Mesenchymal stem cell (in vitro differentiated cells and primary cell): Measurements from ENCODE around the gene SLC25A15.

Experiments used
- DNase-seq: peaks from one replicate; pipeline ENCODE4 v3.0.0-alpha.2; 2013
- H2AFZ ChIP-seq: one replicate; pipeline ENCODE4 v1.6.1; 2013; ENCODE audit warnings: low read depth, mild to moderate bottlenecking, control low read depth, inconsistent platforms, low read length, moderate library complexity
- H2AK5ac ChIP-seq: 2 replicates; pipeline ENCODE4 v1.6.1; 2013; ENCODE audit warnings: low read length, moderate library complexity, mild to moderate bottlenecking, inconsistent platforms; ENCODE audit not compliant: severe bottlenecking
- H2BK120ac ChIP-seq: one replicate; pipeline ENCODE4 v1.6.1; 2013; ENCODE audit warnings: low read depth, mild to moderate bottlenecking, inconsistent platforms, low read length, moderate library complexity
- H2BK12ac ChIP-seq, 2 experiments: one replicate each; pipeline ENCODE4 v1.6.1; 2013; ENCODE audit warnings: inconsistent platforms in 2 of 2, low read length in 2 of 2, mild to moderate bottlenecking in 2 of 2, moderate library complexity in 2 of 2, control low read depth in 1 of 2
- H2BK15ac ChIP-seq: one replicate; pipeline ENCODE4 v1.6.1; 2013; ENCODE audit warnings: mild to moderate bottlenecking, low read depth, inconsistent platforms; ENCODE audit not compliant: poor library complexity, severe bottlenecking
- H2BK5ac ChIP-seq: 2 replicates; pipeline ENCODE4 v1.6.1; 2013; ENCODE audit warnings: low read depth, mild to moderate bottlenecking, low read length, control low read depth, inconsistent platforms; ENCODE audit not compliant: poor library complexity, severe bottlenecking
- H3K14ac ChIP-seq, 2 experiments: one replicate each; pipeline ENCODE4 v1.6.1; 2013; ENCODE audit warnings: inconsistent platforms in 2 of 2, low read length in 2 of 2, control low read depth in 1 of 2, mild to moderate bottlenecking in 1 of 2, moderate library complexity in 1 of 2
- H3K18ac ChIP-seq, 2 experiments: one replicate each; pipeline ENCODE4 v1.6.1; 2013; ENCODE audit warnings: inconsistent platforms in 2 of 2, low read length in 2 of 2, control low read depth in 1 of 2, low read depth in 1 of 2, mild to moderate bottlenecking in 1 of 2
- H3K23ac ChIP-seq, 2 experiments: one replicate each; pipeline ENCODE4 v1.6.1; 2013; ENCODE audit warnings: inconsistent platforms in 2 of 2, low read length in 2 of 2, mild to moderate bottlenecking in 2 of 2, moderate library complexity in 2 of 2, control low read depth in 1 of 2
- H3K27ac ChIP-seq: 2 replicates; pipeline ENCODE4 v1.5.1; 2013; ENCODE audit warnings: mild to moderate bottlenecking, moderate library complexity, low read length, control low read depth, inconsistent platforms; ENCODE audit not compliant: poor library complexity, severe bottlenecking
- H3K27me3 ChIP-seq, 2 experiments: 2 replicates each; pipeline versions ENCODE4 v1.6.1 to v1.7.0; 2013; ENCODE audit warnings: low read length in 2 of 2, mild to moderate bottlenecking in 2 of 2, moderate library complexity in 2 of 2, control low read depth in 1 of 2, inconsistent platforms in 1 of 2; ENCODE audit not compliant: control insufficient read depth in 1 of 2, insufficient read depth in 1 of 2
- H3K36me3 ChIP-seq, 2 experiments: 2 replicates each; pipeline versions ENCODE4 v1.6.1 to v1.7.0; 2013; ENCODE audit warnings: low read length in 2 of 2, control low read depth in 1 of 2, inconsistent platforms in 1 of 2, low read depth in 1 of 2, mild to moderate bottlenecking in 1 of 2; ENCODE audit not compliant: insufficient read depth in 2 of 2, control insufficient read depth in 1 of 2
- H3K4ac ChIP-seq, 2 experiments: one replicate each; pipeline ENCODE4 v1.6.1; 2013; ENCODE audit warnings: inconsistent platforms in 2 of 2, low read length in 2 of 2, mild to moderate bottlenecking in 2 of 2, moderate library complexity in 2 of 2, control low read depth in 1 of 2, low read depth in 1 of 2
- H3K4me1 ChIP-seq: 2 replicates; pipeline ENCODE4 v1.6.1; 2013; ENCODE audit warnings: low read depth, low read length, control low read depth; ENCODE audit not compliant: control insufficient read depth, insufficient read depth
- H3K4me2 ChIP-seq: 2 replicates; pipeline ENCODE4 v1.6.1; 2013; ENCODE audit warnings: low read length, mild to moderate bottlenecking, inconsistent platforms; ENCODE audit not compliant: poor library complexity, severe bottlenecking
- H3K4me3 ChIP-seq, 2 experiments: 2 replicates each; pipeline versions ENCODE4 v1.5.1 to v1.7.0; 2013; ENCODE audit warnings: low read length in 2 of 2, mild to moderate bottlenecking in 2 of 2, control low read depth in 1 of 2, low read depth in 1 of 2; ENCODE audit not compliant: insufficient read depth in 1 of 2
- H3K79me1 ChIP-seq: replicated peaks from 2 replicates; pipeline ENCODE4 v1.6.1; 2013; ENCODE audit warnings: mild to moderate bottlenecking, control low read depth, low read length, inconsistent platforms; ENCODE audit not compliant: poor library complexity, severe bottlenecking
- H3K9ac ChIP-seq: 2 replicates; pipeline ENCODE4 v1.7.0; 2013; ENCODE audit warnings: mild to moderate bottlenecking, low read length, moderate library complexity
- H3K9me3 ChIP-seq: 2 replicates; pipeline ENCODE4 v1.7.0; 2013; ENCODE audit warnings: mild to moderate bottlenecking, low read length; ENCODE audit not compliant: control insufficient read depth
- H4K8ac ChIP-seq: one replicate; pipeline ENCODE4 v1.6.1; 2013; ENCODE audit warnings: inconsistent platforms, mild to moderate bottlenecking, low read length, moderate library complexity
- H4K91ac ChIP-seq: one replicate; pipeline ENCODE4 v1.6.1; 2013; ENCODE audit warnings: mild to moderate bottlenecking, low read length, inconsistent platforms
- WGBS: methylation state at CpG from one replicate; pipeline ENCODE4 v1.1.7; 2013; ENCODE audit warnings: mixed read lengths; 5-methylcytosine and 5-hydroxymethylcytosine counted together

SLC25A15 gene

DNA sequence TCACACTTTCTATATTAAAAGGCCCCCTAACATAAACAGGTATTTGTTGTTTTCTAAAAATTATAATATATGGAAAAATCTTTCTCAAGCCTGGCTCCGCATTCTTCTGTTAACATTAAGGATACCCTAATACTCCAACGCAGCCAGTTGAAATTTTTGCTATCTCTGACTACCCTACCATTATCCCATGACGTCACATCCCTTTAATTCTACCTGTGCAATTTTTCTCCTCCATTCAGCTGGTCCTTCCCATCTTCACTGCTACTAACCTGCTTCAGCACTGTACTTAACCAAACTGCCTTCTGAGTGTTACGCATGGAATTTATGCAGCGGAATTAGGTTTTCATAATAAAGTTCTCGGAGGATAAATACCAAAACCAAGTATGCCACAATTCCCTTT is 19.4 kb upstream of the SLC25A15 start:
- 97% methylated on average over 6 of the region's 6 CpGs for WGBS
- Histone ChIP-seq H3K4me2 (peak overlapping the region; percentile 64), H2BK12ac (no peak overlapping the region), H3K14ac (no peak overlapping the region), H3K79me1 (peaks cover 5% of the 10 kb centered on the region), H4K91ac (no peak overlapping the region), H3K27me3 (no peaks in the 10 kb centered on the region), H2BK120ac (no peak overlapping the region), H2AK5ac (no peak overlapping the region), H3K9ac (peak overlapping the region; percentile 96), H2BK15ac (no peak overlapping the region), H3K4ac (no peak overlapping the region), H3K9me3 (no peaks in the 10 kb centered on the region), H3K4me1 (peaks cover 1% of the 10 kb centered on the region), H2AFZ (no peak overlapping the region), H3K4me3 (peak overlapping the region in 1 of 2 experiments; percentile 95), H3K36me3 (peaks cover 0 to 3% of the 10 kb centered on the region in 2 experiments), H4K8ac (no peak overlapping the region), H3K27ac (no peak overlapping the region), H3K18ac (no peak overlapping the region), H3K23ac (no peak overlapping the region), H2BK5ac (no peak overlapping the region)
- no peak for DNase-seq

- 3% methylated on average over 9 of the region's 9 CpGs for WGBS
- Histone ChIP-seq H2BK15ac (no peak overlapping the region), H3K9ac (peak overlapping the region; percentile 96), H3K36me3 (peaks cover 0 to 3% of the 10 kb centered on the region in 2 experiments), H3K4ac (peak overlapping the region in 1 of 2 experiments; percentile 80), H3K9me3 (no peaks in the 10 kb centered on the region), H2AK5ac (no peak overlapping the region), H3K18ac (peak overlapping the region; percentile 81 to 96), H2BK120ac (no peak overlapping the region), H2BK5ac (no peak overlapping the region), H3K4me1 (peaks cover 1% of the 10 kb centered on the region), H3K27me3 (no peaks in the 10 kb centered on the region), H2BK12ac (peak overlapping the region in 1 of 2 experiments; percentile 17), H3K14ac (peak overlapping the region in 1 of 2 experiments; percentile 77), H3K4me3 (peak overlapping the region; percentile 87 to 95), H3K23ac (no peak overlapping the region), H3K4me2 (peak overlapping the region; percentile 64), H3K79me1 (peaks cover 5% of the 10 kb centered on the region), H4K91ac (no peak overlapping the region), H3K27ac (peak overlapping the region; percentile 75), H4K8ac (peak overlapping the region; percentile 96), H2AFZ (peak overlapping the region; percentile 90)
- DNase-seq: no peak
Observed at GRCh38 chr13:40770609-40770933, 18.8 kb upstream of the SLC25A15 start.

GRCh38 chr13:40770934-40771618 is 18.3 kb upstream of the SLC25A15 start, which contains the start of gene MRPS31:
Gene MRPS31, minus strand, starts transcription at chr13:40771190. Its CDS starts 54 bp downstream, at chr13:40771136.
- peak within 1 kb of the TSS; percentile 75 for H3K27ac ChIP-seq
- H2AFZ ChIP-seq: peak within 1 kb of the TSS; percentile 90

DNA sequence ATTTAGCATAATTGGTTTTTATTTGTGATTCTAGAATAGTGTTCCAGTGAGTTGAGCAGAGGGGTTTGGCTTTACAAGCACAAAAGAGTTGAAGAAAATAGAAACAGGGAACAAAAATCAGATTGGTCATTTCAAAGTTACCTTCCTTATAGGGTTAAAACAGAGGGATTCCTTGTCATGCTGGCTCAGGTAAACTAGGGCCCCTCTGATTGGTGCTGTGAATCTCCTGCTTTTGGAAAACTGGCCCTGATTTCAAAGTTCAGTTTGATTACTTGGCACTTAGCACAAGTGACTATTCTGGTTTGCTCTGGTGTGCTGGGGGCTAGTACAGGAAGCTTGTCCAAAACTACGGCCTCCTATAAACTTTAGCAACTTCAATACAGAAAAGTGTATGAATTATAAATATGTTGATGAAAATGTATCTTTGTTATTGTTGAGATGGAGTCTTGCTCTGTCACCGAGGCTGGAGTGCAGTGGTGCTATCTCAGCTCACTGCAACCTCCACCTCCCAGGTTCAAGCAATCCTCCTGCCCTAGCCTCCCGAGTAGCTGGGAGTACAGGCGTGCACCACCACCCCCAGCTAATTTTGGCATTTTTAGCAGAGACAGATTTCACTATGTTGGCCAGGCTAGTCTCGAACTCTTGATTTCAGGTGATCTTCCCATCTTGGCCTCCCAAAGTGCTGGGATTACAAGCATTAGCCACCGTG is 16.5 kb upstream of the SLC25A15 start:
- H2BK15ac ChIP-seq: no peak overlapping the region
- H3K18ac ChIP-seq: no peak overlapping the region
- H2BK5ac ChIP-seq: no peak overlapping the region
- peaks cover 1% of the 10 kb centered on the region for H3K79me1 ChIP-seq
- no peak overlapping the region for H3K23ac ChIP-seq
- H4K8ac ChIP-seq: no peak overlapping the region
- H3K27ac ChIP-seq: no peak overlapping the region
- no peak overlapping the region for H3K9ac ChIP-seq
- no peak overlapping the region for H3K4me2 ChIP-seq
- peak overlapping the region in 1 of 2 experiments; percentile 11 for H3K4ac ChIP-seq
- H2AK5ac ChIP-seq: no peak overlapping the region
- H2AFZ ChIP-seq: no peak overlapping the region
- H3K27me3 ChIP-seq: no peaks in the 10 kb centered on the region
- H4K91ac ChIP-seq: no peak overlapping the region
- no peak overlapping the region for H3K14ac ChIP-seq
- no peak overlapping the region for H2BK12ac ChIP-seq
- no peak for DNase-seq
- H3K36me3 ChIP-seq: no peaks in the 10 kb centered on the region
- no peak overlapping the region for H3K4me3 ChIP-seq
- H3K9me3 ChIP-seq: no peaks in the 10 kb centered on the region
- H2BK120ac ChIP-seq: no peak overlapping the region
- H3K4me1 ChIP-seq: peaks cover 3% of the 10 kb centered on the region
- 88% methylated on average over 5 of the region's 6 CpGs for WGBS

More at GRCh38 chr13:40770934-40771618, 18.3 kb upstream of the SLC25A15 start, which contains the start of gene MRPS31:
- Histone ChIP-seq H3K4me3 (peak within 1 kb of the TSS; percentile 87 to 95), H3K4ac (peak within 1 kb of the TSS in 1 of 2 experiments; percentile 80), H3K18ac (peak within 1 kb of the TSS; percentile 81 to 96), H4K91ac (peak within 1 kb of the TSS; percentile 75), H3K27me3 (no peaks in the 10 kb centered on the region), H3K4me1 (peaks cover 1% of the 10 kb centered on the region), H3K23ac (peak within 1 kb of the TSS in 1 of 2 experiments; percentile 35), H3K14ac (peak within 1 kb of the TSS in 1 of 2 experiments; percentile 77), H2BK120ac (no peak within 1 kb of the TSS), H2BK5ac (no peak within 1 kb of the TSS), H3K36me3 (peaks cover 0 to 3% of the 10 kb centered on the region in 2 experiments), H3K9ac (peak within 1 kb of the TSS; percentile 96), H2BK12ac (peak within 1 kb of the TSS in 1 of 2 experiments; percentile 17), H4K8ac (peak within 1 kb of the TSS; percentile 96), H2BK15ac (no peak within 1 kb of the TSS), H3K79me1 (peaks cover 5% of the 10 kb centered on the region), H3K9me3 (no peaks in the 10 kb centered on the region), H3K4me2 (peak within 1 kb of the TSS; percentile 64), H2AK5ac (no peak within 1 kb of the TSS)
- 1% methylated on average over 48 of the region's 52 CpGs for WGBS
- peak; percentile 95 for DNase-seq
